HCT116 (cell line): ENCODE measurements around the gene TNS3. TPM values are rescaled to one million over a fixed set of nuclear protein-coding genes. Genes with fewer than 3 reads are reported as not detected.

Experiments
- ATAC-seq: fragments of 200-7000 bp; cut with Tn5 transposase; 2 replicates; pipeline ENCODE4 v1.9.1; 2020; ENCODE audit warnings: mild to moderate bottlenecking, moderate library complexity
- BruUV-seq: library from RNA; stranded (reverse); fragments of 400-500 nt; replicated peaks from 2 replicates; lab custom pipeline; 2021; lab: Mats Ljungman, UMichigan
- CTCF ChIA-PET: fragments of 300-600 bp; sonication (Branson Sonifier 250); formaldehyde crosslinking; loops from one replicate; lab custom pipeline; 2021; ENCODE audit warnings: antibody characterized with exemption; lab: Charles Lee
- POLR2A ChIA-PET: fragments of 300-600, 350-600 bp; sonication (Branson Sonifier 250); formaldehyde crosslinking; loops from one replicate; lab custom pipeline; 2021; ENCODE audit warnings: antibody characterized with exemption; lab: Charles Lee
- RAD21 ChIA-PET, 2 experiments: fragments of 300-600 bp; sonication (Branson Sonifier 250); formaldehyde crosslinking; loops; one replicate each; lab custom pipeline; 2023; ENCODE audit warnings: low total read pairs in 2 of 2; ENCODE audit not compliant: uncharacterized antibody in 2 of 2, unreplicated experiment in 2 of 2, low non-redundant PET in 1 of 2; lab: Charles Lee
- DNase-seq: peaks from one replicate; pipeline ENCODE4 v3.0.0-alpha.2; 2010; ENCODE audit warnings: low read depth, low spot score
- H2AFZ ChIP-seq: fragments of 200-600 bp; shearing (Covaris generic), sonication (generic); 2 replicates; pipeline ENCODE4 v1.6.1; 2017; ENCODE audit warnings: low read depth, mixed run types, mixed read lengths, antibody characterized with exemption, low read length; ENCODE audit not compliant: poor library complexity, severe bottlenecking
- H3K27ac ChIP-seq: 2 replicates; pipeline ENCODE4 v1.5.1; 2012; ENCODE audit warnings: low read depth, low read length
- H3K27me3 ChIP-seq: fragments of 200-600 bp; sonication (generic); 2 replicates; pipeline ENCODE4 v1.6.1; 2016; ENCODE audit warnings: mixed run types, low read length, mixed read lengths; ENCODE audit not compliant: insufficient read depth
- H3K36me3 ChIP-seq, 2 experiments: fragments of 200-500 bp in 1 of 2; fragments of 200-600 bp in 1 of 2; sonication (Bioruptor generic) in 1 of 2; sonication (generic) in 1 of 2; 2 replicates each; pipeline versions ENCODE4 v1.5.1 to v1.6.1; 2014 to 2016; ENCODE audit warnings: low read length in 2 of 2, inconsistent platforms in 1 of 2, mixed read lengths in 1 of 2, mixed run types in 1 of 2; ENCODE audit not compliant: insufficient read depth in 2 of 2, control insufficient read depth in 1 of 2
- H3K4me1 ChIP-seq, 2 experiments: fragments of 200-600 bp in 1 of 2; sonication (generic) in 1 of 2; 2 replicates each; pipeline versions ENCODE4 v1.5.1 to v1.6.1; 2012 to 2017; ENCODE audit warnings: low read length in 2 of 2, inconsistent platforms in 1 of 2, mild to moderate bottlenecking in 1 of 2, mixed read lengths in 1 of 2, mixed run types in 1 of 2, moderate library complexity in 1 of 2; ENCODE audit not compliant: insufficient read depth in 2 of 2, control insufficient read depth in 1 of 2
- H3K4me2 ChIP-seq: fragments of 200-600 bp; sonication (generic); 2 replicates; pipeline ENCODE4 v1.6.1; 2017; ENCODE audit warnings: mixed run types, low read length, mixed read lengths
- H3K4me3 ChIP-seq, 2 experiments: fragments of 200-600 bp in 1 of 2; sonication (generic) in 1 of 2; replicated peaks in 1 of 2; 2 replicates each; pipeline ENCODE4 v1.5.1; 2011 to 2016; ENCODE audit warnings: low read length in 2 of 2, control low read depth in 1 of 2, low read depth in 1 of 2, mild to moderate bottlenecking in 1 of 2, mixed read lengths in 1 of 2, mixed run types in 1 of 2
- H3K79me2 ChIP-seq: fragments of 200-600 bp; sonication (generic); 2 replicates; pipeline ENCODE4 v1.6.1; 2017; ENCODE audit warnings: mild to moderate bottlenecking, mixed run types, low read length, moderate library complexity, mixed read lengths; ENCODE audit not compliant: insufficient read depth
- H3K9ac ChIP-seq: fragments of 200-600 bp; sonication (generic); 2 replicates; pipeline ENCODE4 v1.6.1; 2016; ENCODE audit warnings: low read length, mixed read lengths
- H3K9me2 ChIP-seq: fragments of 200-600 bp; sonication (generic), shearing (Covaris generic); 2 replicates; pipeline ENCODE4 v1.6.1; 2017; ENCODE audit warnings: mixed run types, mild to moderate bottlenecking, moderate library complexity; ENCODE audit not compliant: insufficient read depth
- H3K9me3 ChIP-seq, 2 experiments: fragments of 200-500 bp in 1 of 2; fragments of 200-600 bp in 1 of 2; sonication (Bioruptor generic) in 1 of 2; sonication (generic) in 1 of 2; 2 replicates each; pipeline ENCODE4 v1.6.1; 2014 to 2017; ENCODE audit warnings: low read length in 2 of 2, mixed read lengths in 2 of 2, inconsistent platforms in 1 of 2, low read depth in 1 of 2, mild to moderate bottlenecking in 1 of 2, mixed run types in 1 of 2, moderate library complexity in 1 of 2; ENCODE audit not compliant: control insufficient read depth in 1 of 2, insufficient read depth in 1 of 2
- H4K20me1 ChIP-seq: fragments of 200-600 bp; sonication (generic), shearing (Covaris generic); 2 replicates; pipeline ENCODE4 v1.6.1; 2017; ENCODE audit warnings: mixed run types, mild to moderate bottlenecking, moderate library complexity; ENCODE audit not compliant: insufficient read depth
- ELF1 ChIP-seq: IDR thresholded peaks from 2 replicates; pipeline ENCODE4 v1.6.1; 2012; ENCODE audit warnings: low read depth, borderline replicate concordance
- EZH2 ChIP-seq: fragments of 200-600 bp; sonication (generic); IDR thresholded peaks from 2 replicates; pipeline ENCODE4 v1.6.1; 2017; ENCODE audit warnings: antibody characterized with exemption, mixed run types
- EZH2phosphoT487 ChIP-seq: fragments of 200-600 bp; IDR thresholded peaks from 2 replicates; pipeline ENCODE4 v1.6.1; 2018; ENCODE audit warnings: antibody characterized with exemption, borderline replicate concordance
- FOSL1 ChIP-seq: IDR thresholded peaks from 2 replicates; pipeline ENCODE4 v1.6.1; 2012; ENCODE audit warnings: low read depth
- POLR2AphosphoS5 ChIP-seq: IDR thresholded peaks from 2 replicates; pipeline ENCODE4 v1.6.1; 2011; ENCODE audit warnings: mild to moderate bottlenecking, low read depth, low read length, moderate library complexity
- TCF7L2 ChIP-seq: IDR thresholded peaks from 2 replicates; pipeline ENCODE4 v1.7.0; 2011; ENCODE audit warnings: borderline replicate concordance, inconsistent platforms; ENCODE audit not compliant: insufficient read depth, insufficient read length; ENCODE audit errors: extremely low read depth
- ZFX ChIP-seq: fragments of 450-650 bp; IDR thresholded peaks from 2 replicates; pipeline ENCODE4 v1.6.1; 2017
- ZNF274 ChIP-seq: fragments of 200-500 bp; sonication (Bioruptor generic); IDR thresholded peaks from 2 replicates; pipeline ENCODE4 v1.6.1; 2014; ENCODE audit warnings: mild to moderate bottlenecking, low read depth, low read length, inconsistent platforms
- intact Hi-C: fragments of 100-400 bp; cut with micrococcal nuclease; formaldehyde crosslinking; loops from 2 replicates; pipeline ENCODE4 v1.10.0; 2022
- total RNA-seq: library from RNA; stranded (reverse); gene quantifications from one replicate; pipeline ENCODE4 v1.2.1, GENCODE V29; 2021; ENCODE audit not compliant: unreplicated experiment
- TF ChIP-seq, protein P1 (sequence below): IDR thresholded peaks from 2 replicates; pipeline ENCODE4 v1.6.1; 2012

Gene TNS3
- total RNA-seq, 1 experiment from 2014 or later, result 9.1 TPM

DNA sequence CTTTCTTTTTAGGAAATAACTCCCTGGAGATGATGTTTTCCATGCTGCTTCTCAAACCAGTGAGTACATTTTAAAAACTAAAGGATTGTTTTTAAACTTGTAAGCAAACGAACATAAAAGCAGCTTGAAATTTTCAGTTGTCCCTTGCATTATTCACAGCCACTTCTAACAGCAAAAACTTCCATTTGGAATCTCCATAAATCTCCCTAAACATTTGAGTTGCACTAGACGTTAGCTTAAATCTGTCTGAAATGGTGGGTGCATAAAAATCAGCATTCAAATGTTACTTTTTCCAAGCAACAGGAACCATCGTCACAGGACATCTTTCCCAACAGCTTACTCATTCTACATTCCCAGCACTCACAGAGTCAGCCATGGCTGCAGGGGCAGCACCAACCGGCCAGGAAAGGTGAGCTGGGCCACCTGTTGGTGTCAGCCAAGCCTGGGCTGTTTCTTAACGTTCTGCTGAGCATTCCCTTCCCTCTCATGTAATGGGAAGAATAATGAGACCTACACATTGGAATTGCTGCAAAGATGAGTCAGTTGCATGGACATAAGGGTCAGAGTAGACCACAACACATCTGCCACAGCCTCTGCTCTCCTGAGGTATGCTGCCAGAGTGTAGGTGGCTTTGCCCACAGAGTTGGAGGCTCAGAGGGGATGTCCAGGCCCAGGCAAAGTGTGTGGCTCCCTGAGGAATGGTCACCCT is 163.2 kb downstream of the TNS3 start (continued):
- TF ChIP-seq, protein P1, sequence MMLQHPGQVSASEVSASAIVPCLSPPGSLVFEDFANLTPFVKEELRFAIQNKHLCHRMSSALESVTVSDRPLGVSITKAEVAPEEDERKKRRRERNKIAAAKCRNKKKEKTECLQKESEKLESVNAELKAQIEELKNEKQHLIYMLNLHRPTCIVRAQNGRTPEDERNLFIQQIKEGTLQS, result no peak
- TF ChIP-seq ELF1 (no peak), POLR2AphosphoS5 (no peak), EZH2phosphoT487 (no peak)

DNA sequence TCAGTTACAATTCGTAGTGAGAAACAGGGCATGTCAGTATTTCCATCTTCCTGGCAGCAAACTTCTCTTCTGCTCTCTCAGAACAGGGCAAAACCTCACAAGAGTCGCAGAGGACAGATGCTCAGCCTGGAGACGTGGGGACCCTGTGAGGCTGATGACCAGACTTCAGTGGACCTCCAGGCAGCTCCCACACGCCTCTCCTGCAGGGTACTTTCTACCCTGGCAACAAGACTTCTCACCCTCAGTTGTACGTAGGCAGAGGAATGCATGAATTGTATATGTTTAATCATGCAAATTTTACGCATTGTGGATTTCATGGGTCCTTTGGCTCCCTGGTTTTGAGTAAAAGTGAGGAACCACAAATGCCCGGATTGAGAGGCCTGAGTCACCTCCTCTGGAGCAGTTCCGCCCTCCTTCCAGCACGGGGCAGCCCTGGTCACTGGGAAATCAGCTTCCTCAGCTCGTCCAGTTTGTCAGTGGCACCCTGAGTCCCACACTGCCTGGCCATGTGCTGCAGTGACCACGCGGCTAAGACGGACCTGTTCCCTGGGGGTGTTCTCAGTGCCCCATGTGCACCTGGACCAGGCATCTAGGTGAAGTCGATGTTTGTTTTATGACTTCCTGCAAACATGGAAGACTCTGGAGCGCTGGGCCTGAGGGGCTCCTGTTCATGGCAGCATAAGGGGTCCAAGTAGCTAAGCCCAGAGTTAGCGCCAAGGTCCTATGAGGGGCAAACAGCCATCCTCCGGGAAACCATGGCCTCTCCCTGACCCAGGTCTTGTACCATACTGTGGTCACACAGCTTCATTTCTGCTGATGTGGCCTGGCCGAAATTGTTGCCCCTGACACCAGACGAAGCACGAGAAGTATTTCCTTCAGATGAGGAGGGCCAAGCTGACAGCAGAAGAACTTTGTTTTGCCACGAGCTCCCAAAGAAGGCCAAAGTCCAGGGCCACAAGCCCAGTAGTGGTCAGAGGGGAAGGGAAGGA is 165.1 kb downstream of the TNS3 start:
- DNase-seq, result no peak
- POLR2A ChIA-PET, result no interaction called here
- H4K20me1 ChIP-seq, result no peaks in the 10 kb centered on the region
- no peak for TF ChIP-seq EZH2
- TF ChIP-seq ELF1, result no peak
- TF ChIP-seq ZNF274, result no peak
- TF ChIP-seq FOSL1, result no peak
- TF ChIP-seq TCF7L2, result no peak
- no peak for TF ChIP-seq ZFX
- TF ChIP-seq, all 23 proteins: peak for 0
- Histone ChIP-seq H3K36me3 (no peaks in the 10 kb centered on the region), H3K4me3 (no peak overlapping the region), H2AFZ (no peak overlapping the region), H3K9me2 (no peaks in the 10 kb centered on the region), H3K9me3 (no peaks in the 10 kb centered on the region), H3K27me3 (no peaks in the 10 kb centered on the region), H3K4me1 (no peaks in the 10 kb centered on the region), H3K27ac (no peak overlapping the region), H3K9ac (no peak overlapping the region), H3K79me2 (no peaks in the 10 kb centered on the region), H3K4me2 (no peak overlapping the region)
- ChIA-PET RAD21 (no interaction called here), CTCF (interaction anchor here (2.8 kb wide), 1 partner anchor 18 kb away, joined by 11 read pairs; no protein-coding TSS in a partner anchor)
- no TSS peak for BruUV-seq
- intact Hi-C loops, result no loop called here
- peak; percentile 52; the same call in 1 of the 2 replicates for ATAC-seq
